ENCODE data around the gene NBPF1. TPM values are rescaled to one million over a fixed set of nuclear protein-coding genes. Genes with fewer than 3 reads are reported as not detected.

The NBPF1 gene
- total RNA-seq (2022; extraction: Qiagen RNA extraction; ENCODE audit: low read depth), result 15.1 to 28.2 TPM (median 25.1 TPM) in 5 replicates

GRCh38 chr1:16613185-16614147, at the start of gene NBPF1:
NBPF1 (minus strand) TSS chr1:16613564.

GRCh38 chr1:16514107-16515055, 99.0 kb downstream of the NBPF1 start, which contains the start of gene RNU1-1:
RNU1-1 (minus strand) TSS chr1:16514285.

Other genes starting within 250 kb of the NBPF1 start
- 85.5 to 98.3 TPM (median 94.2 TPM) in 5 replicates for gene SZRD1, start 246.3 kb downstream of the NBPF1 start, total RNA-seq (2022; extraction: Qiagen RNA extraction; ENCODE audit: low read depth)
- gene SPATA21, start 176.1 kb downstream of the NBPF1 start, total RNA-seq (2022; extraction: Qiagen RNA extraction; ENCODE audit: low read depth), result 0.09 to 0.17 TPM (median 0.12 TPM) in 4 of 5 replicates, not detected in the other
- gene NECAP2, start 172.8 kb downstream of the NBPF1 start, total RNA-seq (2022; extraction: Qiagen RNA extraction; ENCODE audit: low read depth), result 37.9 to 42.2 TPM (median 39.4 TPM) in 5 replicates
- gene RNU1-1, start 99.3 kb downstream of the NBPF1 start, total RNA-seq (2022; extraction: Qiagen RNA extraction; ENCODE audit: low read depth), result 7.3 TPM in 1 of 5 replicates, not detected in the others
- gene RNU1-3, start 53.4 kb upstream of the NBPF1 start, total RNA-seq (2022; extraction: Qiagen RNA extraction; ENCODE audit: low read depth), result 7.3 TPM in 1 of 5 replicates, not detected in the others
- gene RNU1-4, start 127.0 kb upstream of the NBPF1 start, total RNA-seq (2022; extraction: Qiagen RNA extraction; ENCODE audit: low read depth), result 7.3 TPM in 1 of 5 replicates, not detected in the others

Data from A549 treated with DMSO at 1 μM for 4 hours (cell line).